ENCODE results near the gene CENPM.

The CENPM gene

GRCh38 chr22:41904450-41905410 lies 42.2 kb downstream of the CENPM start:
- H3K4me3 ChIP-seq (replicated peaks; ENCODE audit: low read depth, low read length) = no peak overlapping the region
- no peak for TF ChIP-seq CTCF (IDR thresholded peaks at IDR 0.05; ENCODE audit: low read length, missing control alignments)
- no peak for DNase-seq (ENCODE audit: low read depth)

GRCh38 chr22:41902932-41903421 lies 44.0 kb downstream of the CENPM start:
- no peak for DNase-seq (ENCODE audit: low read depth)
- no peak for TF ChIP-seq CTCF (IDR thresholded peaks at IDR 0.05; ENCODE audit: low read length, missing control alignments)
- H3K4me3 ChIP-seq (replicated peaks; ENCODE audit: low read depth, low read length) = no peak overlapping the region

GRCh38 chr22:41902016-41902415 lies 44.9 kb downstream of the CENPM start:
- no peak for TF ChIP-seq CTCF (IDR thresholded peaks at IDR 0.05; ENCODE audit: low read length, missing control alignments)
- H3K4me3 ChIP-seq (replicated peaks; ENCODE audit: low read depth, low read length) = no peak overlapping the region
- DNase-seq (ENCODE audit: low read depth) = no peak

- TF ChIP-seq CTCF (IDR thresholded peaks at IDR 0.05; ENCODE audit: low read length, missing control alignments) = no peak
- no peak overlapping the region for H3K4me3 ChIP-seq (replicated peaks; ENCODE audit: low read depth, low read length)
- DNase-seq (ENCODE audit: low read depth) = no peak
These were observed 46.2 kb downstream of the CENPM start for GRCh38 chr22:41900652-41901312.

- TF ChIP-seq CTCF (IDR thresholded peaks at IDR 0.05; ENCODE audit: low read length, missing control alignments) = no peak
- H3K4me3 ChIP-seq (replicated peaks; ENCODE audit: low read depth, low read length) = no peak overlapping the region
- DNase-seq (ENCODE audit: low read depth) = no peak
These were observed 46.8 kb downstream of the CENPM start for GRCh38 chr22:41899992-41900651.

GRCh38 chr22:41899110-41899509 lies 47.8 kb downstream of the CENPM start:
- no peak for DNase-seq (ENCODE audit: low read depth)
- TF ChIP-seq CTCF (IDR thresholded peaks at IDR 0.05; ENCODE audit: low read length, missing control alignments) = no peak
- no peak overlapping the region for H3K4me3 ChIP-seq (replicated peaks; ENCODE audit: low read depth, low read length)

Measured in fibroblast of pulmonary artery (primary cell).